GM19463 (cell line): ENCODE data around the gene IFNL2.
"Not testable (repeated sequence)": the region's sequence is repeated elsewhere in the genome, so short reads cannot be mapped to it uniquely, and the experiment has no call there.

Experiments
- ATAC-seq: cut with Tn5 transposase; IDR thresholded peaks from one replicate; pipeline ENCODE4 v1.9.1; 2021; ENCODE audit warnings: mild to moderate bottlenecking, moderate library complexity; ENCODE audit not compliant: unreplicated experiment

The IFNL2 gene

DNA sequence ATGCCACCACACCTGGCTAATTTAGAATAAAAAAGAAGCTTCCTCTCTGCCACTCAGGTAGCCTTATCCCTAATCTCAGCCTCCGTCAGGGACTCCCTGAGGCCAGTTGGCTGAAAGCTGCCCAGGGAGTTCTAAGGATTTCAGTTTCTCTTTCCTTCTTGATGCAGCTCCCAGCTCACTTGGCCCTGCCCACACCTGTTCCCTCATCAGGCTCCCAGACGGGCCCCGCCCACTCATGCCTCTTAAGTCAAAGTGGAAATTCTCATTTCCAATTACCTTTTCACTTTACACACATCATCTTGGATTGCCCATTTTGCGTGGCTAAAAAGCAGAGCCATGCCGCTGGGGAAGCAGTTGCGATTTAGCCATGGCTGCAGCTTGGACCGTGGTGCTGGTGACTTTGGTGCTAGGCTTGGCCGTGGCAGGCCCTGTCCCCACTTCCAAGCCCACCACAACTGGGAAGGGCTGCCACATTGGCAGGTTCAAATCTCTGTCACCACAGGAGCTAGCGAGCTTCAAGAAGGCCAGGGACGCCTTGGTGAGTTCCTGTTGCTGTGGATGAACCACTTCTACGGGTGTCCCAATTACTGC lies 28.0 kb downstream of the IFNL2 start, which contains the start of gene IFNL1:
IFNL1 (plus strand) TSS at position 353 of the 591 bp plus-strand sequence; CDS start at position 368, 15 bp downstream.
- ATAC-seq: no peak

DNA sequence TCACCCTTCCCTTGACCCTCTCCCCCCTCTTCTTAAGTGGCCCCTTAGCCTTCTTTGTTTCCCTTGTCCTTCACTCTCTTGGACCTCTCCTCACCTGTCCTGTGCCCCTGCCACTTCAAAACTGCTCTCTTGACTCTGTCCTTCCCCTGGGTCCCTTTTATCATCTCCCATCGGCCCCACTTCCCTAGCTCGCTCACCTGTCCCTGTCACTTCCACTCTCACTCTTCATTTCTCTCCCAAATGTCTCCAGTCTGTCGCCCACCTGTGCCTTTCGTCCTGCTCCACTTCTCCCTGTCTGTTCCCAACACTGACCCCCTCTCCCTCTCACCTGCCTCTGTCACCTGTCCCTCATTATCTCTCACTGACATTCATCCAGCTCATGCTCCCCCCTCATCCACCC lies 28.7 kb downstream of the IFNL2 start:
- no peak for ATAC-seq

DNA sequence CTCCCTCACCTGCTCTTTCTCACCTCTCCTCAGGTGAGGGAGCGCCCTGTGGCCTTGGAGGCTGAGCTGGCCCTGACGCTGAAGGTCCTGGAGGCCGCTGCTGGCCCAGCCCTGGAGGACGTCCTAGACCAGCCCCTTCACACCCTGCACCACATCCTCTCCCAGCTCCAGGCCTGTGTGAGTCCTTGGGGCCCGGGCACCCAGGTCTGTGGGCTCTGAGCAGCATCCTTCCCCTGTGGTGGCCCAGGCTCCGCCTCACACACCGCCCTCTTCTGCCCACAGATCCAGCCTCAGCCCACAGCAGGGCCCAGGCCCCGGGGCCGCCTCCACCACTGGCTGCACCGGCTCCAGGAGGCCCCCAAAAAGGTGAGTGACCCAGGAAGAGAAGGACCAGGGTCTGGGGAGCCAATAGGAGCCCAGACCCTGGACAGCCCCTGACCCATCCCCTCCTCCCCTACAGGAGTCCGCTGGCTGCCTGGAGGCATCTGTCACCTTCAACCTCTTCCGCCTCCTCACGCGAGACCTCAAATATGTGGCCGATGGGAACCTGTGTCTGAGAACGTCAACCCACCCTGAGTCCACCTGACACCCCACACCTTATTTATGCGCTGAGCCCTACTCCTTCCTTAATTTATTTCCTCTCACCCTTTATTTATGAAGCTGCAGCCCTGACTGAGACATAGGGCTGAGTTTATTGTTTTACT lies 29.9 kb downstream of the IFNL2 start:
- no peak for ATAC-seq

DNA sequence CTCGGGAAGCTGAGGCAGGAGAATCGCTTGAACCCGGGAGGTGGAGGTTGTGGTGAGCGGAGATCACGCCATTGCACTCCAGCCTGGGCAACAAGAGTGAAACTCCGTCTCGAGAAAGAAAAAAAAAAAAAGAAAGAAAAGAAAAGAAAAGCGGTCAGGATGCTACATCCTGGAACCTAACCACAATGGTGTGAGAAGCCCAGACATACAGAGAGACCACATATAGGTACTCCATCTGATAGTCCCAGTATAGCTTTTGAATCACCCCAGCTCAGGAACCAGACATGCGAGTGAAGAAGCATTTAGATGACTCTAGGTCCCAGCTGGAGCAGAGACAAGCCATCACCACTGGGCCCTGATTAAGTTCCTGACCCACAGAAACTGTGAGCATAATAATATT lies 31.2 kb downstream of the IFNL2 start:
- no peak for ATAC-seq

GRCh38 chr19:39299832-39300231 lies 31.6 kb downstream of the IFNL2 start:
- no peak for ATAC-seq

GRCh38 chr19:39301021-39301420 lies 32.8 kb downstream of the IFNL2 start:
- no peak for ATAC-seq

GRCh38 chr19:39301562-39301961 lies 33.4 kb downstream of the IFNL2 start:
- ATAC-seq: no peak

DNA sequence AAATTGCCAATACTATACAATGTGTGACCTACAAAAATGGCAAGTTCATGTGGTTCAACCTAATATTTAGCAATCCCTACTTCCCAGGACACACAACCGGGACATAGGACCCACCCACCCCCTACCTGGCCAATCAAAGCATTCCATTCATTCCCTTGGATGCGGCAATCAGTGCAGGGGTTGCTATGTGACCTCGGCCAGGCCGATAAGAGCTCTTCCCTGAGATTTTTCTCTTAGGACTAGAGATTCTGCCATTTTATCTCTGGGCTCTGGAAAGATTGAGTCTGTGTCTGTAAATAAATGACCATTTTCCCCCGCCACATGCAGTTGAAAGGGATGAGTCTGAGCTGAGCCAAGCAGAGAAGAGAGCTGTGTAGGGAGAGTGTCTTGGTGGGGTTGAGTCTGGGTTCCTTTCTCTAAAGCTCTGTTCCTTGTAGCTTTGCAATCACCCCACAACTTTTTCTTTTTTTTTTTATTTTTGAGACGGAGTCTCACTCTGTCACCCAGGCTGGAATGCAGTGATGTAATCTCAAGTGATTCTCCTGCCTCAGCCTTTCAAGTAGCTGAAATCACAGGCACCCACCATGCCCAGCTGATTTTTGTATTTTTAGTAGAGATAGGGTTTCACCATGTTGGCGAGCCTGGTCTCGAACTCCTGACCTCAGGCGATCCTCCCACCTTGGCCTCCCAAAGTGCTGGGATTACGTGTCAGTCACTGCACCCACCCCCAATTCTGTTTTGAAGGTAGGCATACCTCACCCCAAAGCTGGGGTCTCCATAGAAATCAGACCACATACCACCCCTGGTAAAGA lies 35.4 kb downstream of the IFNL2 start:
- no peak for ATAC-seq

GRCh38 chr19:39304185-39304513 lies 36.0 kb downstream of the IFNL2 start:
- no peak for ATAC-seq

DNA sequence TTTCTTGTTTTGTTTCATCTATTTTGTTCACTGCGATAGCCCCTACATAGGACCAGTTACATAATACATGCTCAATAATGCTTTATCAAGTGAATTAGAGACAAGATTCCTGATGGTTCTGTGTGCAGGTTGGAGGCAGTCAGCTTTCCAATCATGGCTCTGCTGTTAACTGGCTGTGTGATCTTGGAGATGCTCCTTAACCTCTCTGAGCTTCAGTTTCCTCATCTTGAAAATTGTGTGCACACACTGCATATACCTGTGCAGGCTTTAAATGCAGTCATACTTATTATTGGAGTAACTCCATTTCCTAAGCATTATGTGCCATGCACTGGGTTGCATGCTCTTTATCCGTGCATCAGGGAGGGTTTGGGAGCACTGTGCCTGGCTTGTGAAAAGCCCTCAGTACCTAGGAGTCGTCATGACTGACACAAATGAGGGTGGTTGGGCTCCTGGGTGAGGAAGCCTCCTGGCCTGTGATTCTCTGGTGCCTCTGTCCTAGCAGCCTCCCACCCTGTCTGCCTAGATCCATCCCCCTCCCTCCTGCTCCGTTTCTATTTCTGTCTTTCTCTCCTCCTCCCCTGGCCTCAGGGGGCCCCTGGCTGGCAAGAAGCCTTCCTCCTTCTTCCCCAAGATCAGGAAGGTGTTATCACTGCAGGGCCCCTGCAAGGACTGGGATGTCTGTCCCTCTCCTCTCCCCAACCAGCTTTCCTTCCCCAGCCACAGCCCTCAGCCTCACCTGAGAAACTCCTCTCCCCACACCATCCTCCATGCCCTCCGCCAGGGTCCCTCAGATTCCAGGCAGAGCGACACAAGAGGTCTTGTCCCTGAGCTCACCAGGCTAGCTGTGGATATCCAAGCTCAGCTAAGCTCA lies 36.7 kb downstream of the IFNL2 start:
- no peak for ATAC-seq

DNA sequence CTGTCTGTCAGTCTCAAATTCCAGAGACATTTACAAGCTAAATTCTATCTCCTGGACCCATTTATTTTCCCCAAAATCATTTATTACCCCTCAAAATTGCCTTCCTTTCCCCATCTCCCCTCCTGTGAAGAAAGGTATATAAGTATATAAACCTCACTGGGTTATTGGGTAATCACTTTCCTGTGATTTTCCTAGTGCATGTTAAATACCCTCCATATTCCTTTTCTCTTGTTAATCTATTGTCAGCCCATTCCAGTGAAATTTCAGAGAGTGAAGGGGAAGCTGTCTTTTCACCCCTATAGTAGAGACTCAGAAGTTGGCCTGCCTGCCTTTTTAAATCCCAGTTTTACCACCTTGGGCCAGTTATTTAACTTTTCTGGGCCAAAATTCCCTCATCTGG lies 37.9 kb downstream of the IFNL2 start:
- ATAC-seq: no peak

DNA sequence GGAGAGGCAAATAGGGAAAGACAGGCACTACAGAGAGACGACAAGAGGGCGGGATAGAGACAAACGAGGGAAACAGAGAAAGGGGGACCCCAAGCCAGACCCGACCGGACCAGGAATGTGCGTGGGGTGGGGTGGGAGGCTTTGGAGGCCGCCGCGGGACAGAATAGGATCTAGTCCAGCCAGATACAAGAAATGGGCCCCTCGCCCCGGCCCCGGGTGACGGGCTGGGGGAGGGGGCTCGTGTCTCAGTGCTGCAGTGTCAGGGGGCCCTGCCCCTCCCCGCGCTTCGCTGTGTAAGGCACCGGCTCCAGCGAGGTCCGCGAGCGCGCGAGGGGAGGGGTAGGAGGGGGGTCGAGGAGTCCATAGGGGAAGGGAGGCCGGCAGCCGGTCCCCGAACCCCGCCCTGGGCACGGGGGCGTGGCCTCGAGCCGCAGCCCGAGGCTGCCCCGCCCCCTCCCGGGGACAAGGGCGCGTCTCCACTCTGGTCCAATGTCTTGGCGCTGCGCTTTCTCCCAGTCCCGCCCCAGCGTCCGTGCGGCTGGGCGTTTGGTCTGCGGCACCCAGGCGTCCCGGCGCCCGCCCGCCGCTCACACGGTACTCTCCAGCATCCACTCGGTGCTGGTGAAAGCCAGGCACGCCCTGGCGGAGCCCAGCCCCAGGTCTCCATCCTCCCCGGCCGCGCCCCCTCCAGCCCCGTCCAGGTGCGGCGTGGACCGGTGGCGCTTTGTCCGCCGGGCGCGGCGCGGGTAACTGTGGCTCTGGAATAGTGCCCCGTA lies 39.0 kb downstream of the IFNL2 start:
- ATAC-seq: no peak

DNA sequence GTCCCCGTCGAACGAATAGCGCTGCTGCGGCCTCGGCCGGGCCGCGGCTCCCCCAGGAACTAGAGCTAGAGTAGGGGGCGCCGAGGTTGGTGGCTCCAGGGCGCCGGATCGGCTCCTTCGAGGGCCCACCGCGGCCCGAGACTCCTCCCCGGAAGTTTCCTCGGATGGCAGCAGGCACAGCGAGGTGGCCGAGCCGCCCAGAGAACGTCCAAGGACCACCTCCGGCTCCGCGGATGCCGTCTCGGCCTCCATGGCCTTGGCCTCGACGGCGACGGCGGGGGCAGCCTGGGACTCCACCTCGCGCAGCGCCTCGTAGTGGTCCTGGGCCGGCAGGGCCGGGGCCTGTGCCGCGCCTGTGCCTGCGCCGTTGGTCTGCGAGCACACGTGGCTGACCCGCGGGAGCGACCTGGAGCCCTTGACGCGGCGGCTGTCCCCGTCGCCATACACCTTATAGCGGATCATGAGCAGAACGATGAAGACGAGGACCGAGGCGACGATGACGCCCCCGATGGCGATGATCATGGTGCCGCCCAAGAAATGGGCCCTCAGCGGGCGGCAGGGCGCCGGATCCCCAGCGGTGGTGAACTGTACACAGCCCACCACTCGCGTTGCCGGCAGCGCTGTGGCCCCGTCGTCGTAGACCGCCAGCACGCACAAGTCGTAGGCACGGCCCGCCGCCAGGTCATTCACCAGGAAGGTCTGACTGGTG lies 39.8 kb downstream of the IFNL2 start:
- ATAC-seq: no peak

DNA sequence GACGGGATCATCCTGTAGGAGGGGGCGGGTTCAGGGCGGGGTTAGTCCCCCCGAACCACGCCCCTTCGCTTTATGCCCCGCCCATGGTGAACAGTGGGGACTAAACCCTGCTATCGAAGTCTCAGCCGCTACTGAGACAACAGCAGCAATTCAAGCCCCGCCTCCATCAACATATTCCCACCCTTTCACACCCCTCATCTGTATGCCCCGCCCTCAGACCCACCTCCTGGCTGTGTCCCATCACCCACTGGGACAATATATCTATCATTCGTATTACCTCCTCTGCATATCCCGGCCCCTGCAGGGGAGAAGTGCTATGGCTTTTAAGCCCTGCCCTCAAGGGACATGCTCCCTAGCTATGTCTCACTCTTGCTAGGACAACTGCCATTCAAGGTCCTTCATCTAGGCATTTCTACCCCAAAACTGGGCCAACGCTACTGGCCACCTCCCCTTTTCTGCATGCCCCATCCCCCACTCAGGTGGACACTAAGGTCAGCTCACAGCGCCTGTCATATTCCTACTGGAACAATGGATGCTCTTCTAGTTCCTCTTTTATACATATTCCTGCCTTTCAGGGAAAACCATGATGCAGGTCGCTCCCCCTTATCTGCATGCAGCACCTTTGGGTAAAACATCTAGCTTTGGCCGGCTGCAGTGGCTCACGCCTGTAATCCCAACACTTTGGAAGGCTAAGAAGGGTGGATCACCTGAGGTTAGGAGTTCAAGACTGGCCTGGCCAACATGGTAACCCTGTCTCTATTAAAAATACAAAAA lies 40.5 kb downstream of the IFNL2 start:
- ATAC-seq: no peak

DNA sequence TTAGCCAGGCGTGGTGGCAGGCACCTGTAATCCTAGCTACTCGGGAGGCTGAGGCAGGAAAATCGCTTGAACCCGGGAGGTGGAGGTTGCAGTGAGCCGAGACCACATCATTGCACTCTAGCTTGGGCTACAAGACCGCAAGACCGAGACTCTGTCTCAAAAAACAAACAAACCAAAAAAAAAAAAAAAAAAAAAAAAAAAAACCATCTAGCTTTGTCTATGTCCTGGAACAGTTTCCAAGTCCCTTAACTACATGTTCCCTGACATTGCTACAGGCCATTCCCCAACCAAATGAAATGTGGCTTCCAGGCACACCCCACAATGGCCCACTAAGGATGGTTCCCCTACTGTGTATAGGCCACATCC lies 41.1 kb downstream of the IFNL2 start:
- ATAC-seq: not testable (repeated sequence)

- no peak for ATAC-seq
These were observed 42.5 kb downstream of the IFNL2 start for GRCh38 chr19:39310558-39311311.

- no peak for ATAC-seq
These were observed 46.0 kb downstream of the IFNL2 start for GRCh38 chr19:39314016-39314728.

- no peak for ATAC-seq
These were observed 47.7 kb downstream of the IFNL2 start for GRCh38 chr19:39315933-39316332.
